Stromal cell of bone marrow (primary cell): Measurements from ENCODE around the gene ARHGAP6.
A peak's percentile ranks its signal among the peaks of the same experiment; 100 is the strongest.

ENCODE experiments used
- DNase-seq: peaks from one replicate; pipeline ENCODE4 v3.0.0-alpha.2; 2012; ENCODE audit warnings: low read depth

ARHGAP6 gene

DNA sequence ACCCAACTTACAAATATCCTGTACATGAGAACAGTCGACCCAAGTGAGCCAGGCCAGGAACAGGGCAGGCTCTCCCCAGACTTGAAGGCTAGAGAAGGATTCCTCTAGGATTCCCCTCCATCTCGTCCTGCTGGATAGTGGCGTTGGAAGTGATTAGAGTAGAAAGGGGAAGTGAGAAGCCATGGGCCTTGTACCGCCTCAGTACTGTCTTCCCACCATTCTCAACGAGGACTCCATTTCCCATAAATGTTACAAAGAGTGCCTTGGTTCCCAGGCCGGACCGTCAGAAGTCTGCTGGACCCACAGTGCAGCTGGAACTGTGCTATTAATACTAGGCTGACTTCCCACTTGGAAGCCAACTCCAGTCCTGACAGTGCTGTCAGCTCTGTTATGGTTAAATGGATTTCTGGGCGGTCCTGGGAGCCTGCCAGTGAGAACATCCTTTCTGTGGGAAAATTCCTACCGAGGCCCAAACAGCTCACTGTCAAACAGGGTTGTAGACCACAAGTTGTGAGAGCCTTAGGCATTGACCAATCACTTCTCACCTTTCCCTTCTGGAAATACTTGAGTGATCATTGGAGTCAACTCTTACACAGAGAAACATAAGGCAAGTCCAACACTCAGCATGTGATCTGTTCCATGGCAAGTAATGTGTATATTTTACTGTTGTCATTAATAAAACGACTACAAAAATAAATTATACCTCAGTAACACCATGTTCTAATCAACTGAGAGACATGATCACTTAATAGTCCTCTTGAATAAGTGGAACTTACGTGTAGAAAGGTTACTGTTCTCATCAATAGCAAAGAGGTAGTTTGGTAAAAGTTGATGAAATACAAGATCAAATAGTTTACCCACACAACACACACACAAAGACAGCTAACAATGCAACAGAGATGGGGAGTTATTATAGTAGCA lies 314.1 kb downstream of the ARHGAP6 start:
- peak; percentile 55 for DNase-seq

DNA sequence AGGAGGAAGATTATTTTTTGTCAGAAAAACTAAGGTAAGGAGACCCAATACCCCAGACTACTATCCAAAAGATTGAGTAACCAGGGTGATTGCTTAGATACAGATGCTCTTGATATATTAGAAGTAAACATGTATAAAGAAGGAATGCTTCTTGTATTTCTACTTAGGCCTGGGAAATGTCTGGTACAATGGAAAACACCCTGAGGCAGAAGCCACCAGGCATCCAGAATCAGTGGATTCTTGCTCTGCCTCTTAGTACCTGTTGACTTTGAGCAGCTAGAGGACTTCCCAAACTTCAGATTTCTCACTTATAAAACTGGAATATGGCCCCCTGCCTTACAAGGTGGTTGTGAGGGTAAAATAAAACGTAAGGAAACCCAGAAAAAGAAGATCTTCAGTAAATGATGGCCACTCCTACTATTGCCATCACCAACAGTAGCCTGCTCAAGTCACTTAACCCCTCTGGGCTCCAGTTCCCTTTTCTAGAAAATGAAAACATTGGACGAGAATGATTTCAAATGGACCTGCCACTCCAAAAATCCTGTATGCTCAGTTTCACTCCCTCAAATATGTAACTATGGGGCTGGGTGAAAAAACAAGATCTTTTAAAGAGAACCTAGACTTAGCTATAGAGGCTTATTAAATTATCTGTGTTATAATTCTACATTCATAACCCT lies 315.9 kb downstream of the ARHGAP6 start:
- no peak for DNase-seq

GRCh38 chrX:11349020-11349419 lies 316.7 kb downstream of the ARHGAP6 start:
- no peak for DNase-seq

- no peak for DNase-seq
These were observed 318.4 kb downstream of the ARHGAP6 start for GRCh38 chrX:11347300-11347699.

DNA sequence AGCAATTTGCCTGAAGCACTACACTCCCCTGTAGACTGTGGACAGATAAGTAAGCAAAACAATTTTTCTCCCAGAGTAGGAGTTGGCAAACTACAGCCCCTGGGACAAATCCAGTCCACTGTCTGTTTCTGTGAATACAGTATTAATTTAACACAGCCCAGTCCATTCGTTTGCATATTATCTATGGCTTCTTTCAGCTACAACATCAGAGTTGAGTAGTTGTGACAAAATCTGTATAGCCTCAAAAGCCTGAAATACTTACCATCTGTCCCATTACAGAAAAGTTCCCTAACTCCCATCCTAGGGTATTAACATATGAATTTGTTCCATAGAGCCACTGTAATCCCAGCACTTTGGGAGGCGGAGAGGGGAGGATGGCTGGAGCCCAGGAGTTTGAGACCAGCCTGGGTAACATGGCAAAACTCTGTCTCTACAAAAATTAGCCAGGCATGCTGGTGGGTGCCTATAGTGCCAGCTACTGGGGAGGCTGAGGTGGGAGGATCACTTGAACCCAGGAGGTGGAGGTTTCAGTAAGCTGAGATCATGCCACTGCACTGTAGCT lies 319.5 kb downstream of the ARHGAP6 start:
- no peak for DNase-seq

GRCh38 chrX:11342673-11343072 lies 323.0 kb downstream of the ARHGAP6 start:
- DNase-seq: no peak

DNA sequence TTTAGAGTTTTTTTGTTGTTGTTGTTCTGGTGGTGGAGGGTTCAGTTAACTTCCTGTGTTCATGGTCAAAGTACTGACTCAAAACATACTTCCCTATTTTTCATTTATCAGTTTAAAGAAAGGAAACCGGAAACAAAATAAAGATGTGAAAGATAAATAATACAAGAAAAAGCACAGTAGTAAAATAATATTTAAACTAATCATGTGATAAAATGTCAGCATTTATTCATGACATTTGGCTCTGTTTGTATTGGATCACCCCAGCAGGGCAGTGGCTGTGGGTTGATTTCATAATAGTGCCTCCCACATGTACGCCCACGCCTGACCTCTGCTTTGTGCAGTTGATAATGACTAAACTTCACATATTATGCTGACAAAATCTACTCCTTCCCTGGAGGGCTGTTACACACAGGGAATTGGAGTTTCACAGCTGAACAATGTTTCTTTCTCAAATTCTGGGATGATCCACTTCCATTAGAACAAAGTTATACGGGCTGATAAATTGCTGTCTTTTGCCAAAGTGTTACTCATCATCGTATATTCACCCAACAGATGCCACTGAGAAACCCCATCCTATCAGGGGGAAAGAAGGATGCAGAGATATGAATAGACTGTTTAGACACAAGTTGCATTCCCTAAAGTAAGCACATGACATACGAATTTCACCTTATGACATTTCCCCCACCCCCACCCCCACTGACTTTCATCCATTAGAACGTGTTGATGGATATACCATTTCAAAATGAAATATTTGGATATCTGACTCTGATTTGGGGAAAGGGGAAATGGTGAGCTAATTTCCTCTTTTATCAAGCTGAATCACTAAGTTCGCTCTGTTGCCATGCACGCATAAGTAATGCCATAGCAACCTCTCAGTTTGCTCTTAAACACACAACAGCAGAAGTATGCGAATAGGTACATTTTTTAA lies 324.2 kb downstream of the ARHGAP6 start:
- peak; percentile 91 for DNase-seq

- DNase-seq: no peak
These were observed 328.3 kb downstream of the ARHGAP6 start for GRCh38 chrX:11337292-11338009.

GRCh38 chrX:11336201-11336600 lies 329.5 kb downstream of the ARHGAP6 start:
- no peak for DNase-seq

- no peak for DNase-seq
These were observed 331.6 kb downstream of the ARHGAP6 start for GRCh38 chrX:11334165-11334564.

DNA sequence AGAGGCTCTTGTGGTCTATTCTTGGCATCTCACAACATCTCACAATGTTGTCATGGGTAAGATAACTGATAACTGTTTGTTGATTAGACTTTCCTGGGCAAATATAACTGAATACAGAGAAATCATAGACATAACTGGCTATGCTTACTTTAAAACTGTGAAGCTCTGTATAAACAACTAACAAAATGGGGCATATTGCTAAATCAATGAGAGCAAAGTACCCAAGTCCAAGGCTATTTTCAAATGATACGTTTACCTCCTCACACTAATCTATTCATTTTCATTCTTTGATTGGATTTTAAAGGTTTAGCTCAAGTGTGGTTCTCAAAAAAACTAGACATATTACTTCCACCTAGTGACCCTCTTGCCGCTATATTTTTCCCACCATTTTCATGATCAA lies 333.9 kb downstream of the ARHGAP6 start:
- DNase-seq: no peak

GRCh38 chrX:11329021-11329420 lies 336.7 kb downstream of the ARHGAP6 start:
- DNase-seq: no peak

DNA sequence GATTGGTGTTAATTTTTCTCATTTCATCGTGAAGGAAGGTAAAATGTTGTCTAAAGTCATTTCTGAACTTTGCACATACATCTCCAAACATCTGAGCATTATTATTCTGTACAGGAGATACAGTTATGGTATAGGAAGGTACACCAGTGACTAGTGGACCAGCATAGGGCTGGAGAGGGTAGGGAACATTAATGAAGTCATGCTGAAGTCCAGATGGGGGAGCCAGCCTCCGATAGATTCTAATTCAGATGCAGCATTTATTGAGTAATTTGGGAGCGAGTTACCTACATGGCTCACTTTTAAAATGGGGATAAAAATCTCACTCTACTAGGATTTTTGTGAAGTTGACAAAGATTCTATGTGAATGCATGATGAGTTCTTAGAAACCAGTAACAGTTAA lies 337.6 kb downstream of the ARHGAP6 start:
- no peak for DNase-seq

GRCh38 chrX:11321986-11322385 lies 343.7 kb downstream of the ARHGAP6 start:
- DNase-seq: no peak

DNA sequence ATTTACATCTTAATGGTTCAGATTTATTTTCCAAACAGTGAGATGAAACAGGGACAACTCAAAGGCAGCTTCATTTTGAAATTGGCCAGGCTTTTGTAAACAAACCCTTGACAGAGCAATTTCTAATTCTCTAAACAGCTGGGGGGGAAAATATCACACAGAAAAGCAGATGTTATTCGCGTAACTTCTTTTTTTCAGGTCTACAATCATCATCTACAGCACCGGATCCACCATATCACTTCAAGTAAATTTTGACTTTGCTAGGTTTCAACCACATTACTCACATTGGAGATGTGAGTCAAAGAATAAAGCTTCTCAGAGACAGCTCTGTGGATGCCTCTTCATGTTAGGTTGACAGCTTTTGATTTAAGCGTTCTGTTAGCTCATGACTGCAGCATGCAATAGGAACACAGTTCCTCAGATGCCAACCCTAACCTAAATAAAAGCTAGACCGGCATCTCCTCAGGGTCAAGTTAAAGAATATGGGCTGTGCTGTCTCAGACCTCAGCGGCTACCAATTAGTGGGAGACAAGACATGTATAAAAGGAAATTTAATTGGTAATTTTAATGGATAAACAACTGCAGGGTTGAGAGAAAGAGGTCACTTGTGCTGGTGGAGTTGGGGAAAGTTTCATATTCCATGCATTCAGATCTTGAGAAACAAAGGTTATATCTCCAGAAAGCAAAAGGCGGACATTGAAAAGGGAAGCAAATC lies 345.8 kb downstream of the ARHGAP6 start:
- no peak for DNase-seq

GRCh38 chrX:11311706-11312105 lies 354.0 kb downstream of the ARHGAP6 start:
- no peak for DNase-seq

GRCh38 chrX:11309220-11309619 lies 356.5 kb downstream of the ARHGAP6 start:
- DNase-seq: no peak

- DNase-seq: no peak
These were observed 360.1 kb downstream of the ARHGAP6 start for GRCh38 chrX:11305641-11306040.

DNA sequence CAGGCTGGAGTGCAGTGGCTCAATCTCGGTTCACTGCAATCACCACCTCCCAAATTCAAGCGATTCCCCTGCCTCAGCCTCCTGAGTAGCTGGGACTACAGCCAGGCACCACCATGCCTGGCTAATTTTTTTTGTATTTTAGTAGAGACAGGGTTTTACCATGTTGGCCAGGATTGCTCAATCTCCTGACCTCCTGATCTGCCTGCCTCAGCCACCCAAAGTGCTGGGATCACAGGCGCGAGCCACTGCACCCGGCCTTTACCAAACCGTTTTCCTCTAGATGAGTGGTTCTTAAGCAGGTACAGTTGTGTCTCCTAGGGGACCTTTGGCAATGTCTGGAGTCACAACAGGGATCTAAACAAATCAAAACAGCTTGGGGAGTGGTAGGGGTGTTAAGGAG lies 360.9 kb downstream of the ARHGAP6 start:
- DNase-seq: no peak

DNA sequence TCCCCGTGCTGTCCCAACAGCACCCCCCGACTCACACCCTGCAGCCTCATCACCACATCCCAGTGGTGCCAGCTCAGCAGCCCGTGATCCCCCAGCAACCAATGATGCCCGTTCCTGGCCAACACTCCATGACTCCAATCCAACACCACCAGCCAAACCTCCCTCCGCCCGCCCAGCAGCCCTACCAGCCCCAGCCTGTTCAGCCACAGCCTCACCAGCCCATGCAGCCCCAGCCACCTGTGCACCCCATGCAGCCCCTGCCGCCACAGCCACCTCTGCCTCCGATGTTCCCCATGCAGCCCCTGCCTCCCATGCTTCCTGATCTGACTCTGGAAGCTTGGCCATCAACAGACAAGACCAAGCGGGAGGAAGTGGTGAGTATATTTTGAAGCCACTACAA lies 367.1 kb downstream of the ARHGAP6 start:
- no peak for DNase-seq

DNA sequence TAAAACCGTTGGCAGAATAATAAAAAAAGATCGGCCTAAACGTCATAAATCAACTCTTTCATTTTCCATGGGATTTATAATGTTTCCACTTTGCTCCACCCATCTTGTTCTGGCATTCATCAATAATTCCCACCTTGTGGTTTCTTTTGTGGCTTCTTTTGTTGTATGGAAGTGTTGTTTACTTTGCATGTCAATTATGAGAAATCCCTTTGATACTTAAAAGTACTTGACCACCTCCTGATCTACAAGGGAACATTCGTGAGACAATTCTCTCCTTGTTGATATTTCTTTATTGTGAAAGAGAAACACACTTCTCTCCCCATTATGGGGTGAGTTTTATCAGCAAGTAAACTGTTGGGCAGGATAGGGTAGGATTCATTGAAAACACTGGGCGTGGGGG lies 369.7 kb downstream of the ARHGAP6 start:
- no peak for DNase-seq
